AG08395 (cell line): ENCODE data around the gene FGF14.

ENCODE experiments used
- DNase-seq: peaks from one replicate; pipeline ENCODE4 v3.0.0; 2012; ENCODE audit warnings: mixed read lengths, low spot score

FGF14 gene

GRCh38 chr13:101930331-101930730, 471.5 kb downstream of the FGF14 start:
- no peak for DNase-seq

GRCh38 chr13:101925731-101926130, 476.1 kb downstream of the FGF14 start:
- no peak for DNase-seq

GRCh38 chr13:101919541-101920181, 482.2 kb downstream of the FGF14 start:
- peak; percentile 33 for DNase-seq

GRCh38 chr13:101917833-101918661, 483.8 kb downstream of the FGF14 start:
- no peak for DNase-seq

- no peak for DNase-seq
Measured at GRCh38 chr13:101917475-101917810, 484.4 kb downstream of the FGF14 start.

- DNase-seq = no peak
Measured at GRCh38 chr13:101916775-101917474, 484.9 kb downstream of the FGF14 start.

GRCh38 chr13:101916108-101916774, 485.6 kb downstream of the FGF14 start:
- peak; percentile 12 for DNase-seq

GRCh38 chr13:101915755-101916107, 486.1 kb downstream of the FGF14 start:
- no peak for DNase-seq

- no peak for DNase-seq
Measured at GRCh38 chr13:101915331-101915730, 486.5 kb downstream of the FGF14 start.

- DNase-seq = no peak
Measured at GRCh38 chr13:101911752-101912151, 490.1 kb downstream of the FGF14 start.

GRCh38 chr13:101903890-101904289, 498.0 kb downstream of the FGF14 start:
- no peak for DNase-seq

GRCh38 chr13:101898676-101899075, 503.2 kb downstream of the FGF14 start:
- DNase-seq = no peak

- no peak for DNase-seq
Measured at GRCh38 chr13:101896541-101896940, 505.3 kb downstream of the FGF14 start.

GRCh38 chr13:101893021-101893420, 508.8 kb downstream of the FGF14 start:
- DNase-seq = no peak

GRCh38 chr13:101892296-101892695, 509.6 kb downstream of the FGF14 start:
- no peak for DNase-seq

GRCh38 chr13:101881593-101881992, 520.3 kb downstream of the FGF14 start:
- DNase-seq = no peak

GRCh38 chr13:101880581-101880980, 521.3 kb downstream of the FGF14 start:
- no peak for DNase-seq

- no peak for DNase-seq
Measured at GRCh38 chr13:101876951-101877350, 524.9 kb downstream of the FGF14 start.

- peak; percentile 5 for DNase-seq
Measured at GRCh38 chr13:101875717-101876393, 526.0 kb downstream of the FGF14 start.

- DNase-seq = no peak
Measured at GRCh38 chr13:101875091-101875490, 526.8 kb downstream of the FGF14 start.

GRCh38 chr13:101869553-101869952, 532.3 kb downstream of the FGF14 start:
- DNase-seq = no peak
